A673 (cell line): ENCODE measurements around the gene TSEN2. TPM values are rescaled to one million over a fixed set of nuclear protein-coding genes. Genes with fewer than 3 reads are reported as not detected.

Experiments used
- BruUV-seq: library from RNA; stranded (reverse); fragments of 400-500 nt; replicated peaks from 2 replicates; lab custom pipeline; 2021; lab: Mats Ljungman, UMichigan
- CTCF ChIA-PET: fragments of 300-600 bp; sonication (Branson Sonifier 250); formaldehyde crosslinking; loops from one replicate; lab custom pipeline; 2022; ENCODE audit warnings: antibody characterized with exemption; lab: Charles Lee
- POLR2A ChIA-PET: fragments of 300-600 bp; sonication (Branson Sonifier 250); formaldehyde crosslinking; loops from one replicate; lab custom pipeline; 2022; ENCODE audit warnings: antibody characterized with exemption; ENCODE audit not compliant: low non-redundant PET; lab: Charles Lee
- DNase-seq: peaks from one replicate; pipeline ENCODE4 v3.0.0-alpha.2; 2015; ENCODE audit warnings: low spot score
- H3K27ac ChIP-seq: fragments of 200-600 bp; sonication (generic); 2 replicates; pipeline ENCODE4 v1.5.1; 2016; ENCODE audit warnings: mixed run types, low read depth, mild to moderate bottlenecking, mixed read lengths, antibody characterized with exemption, low read length; ENCODE audit not compliant: poor library complexity, severe bottlenecking
- H3K27me3 ChIP-seq: fragments of 200-600 bp; sonication (generic); replicated peaks from 2 replicates; pipeline ENCODE4 v1.6.1; 2017; ENCODE audit warnings: mixed run types, low read depth, mild to moderate bottlenecking, mixed read lengths, antibody characterized with exemption, low read length; ENCODE audit not compliant: insufficient read depth, poor library complexity
- H3K36me3 ChIP-seq: fragments of 200-600 bp; sonication (generic); 2 replicates; pipeline ENCODE4 v1.6.1; 2016; ENCODE audit warnings: mixed run types, mild to moderate bottlenecking, mixed read lengths, antibody characterized with exemption, low read length; ENCODE audit not compliant: insufficient read depth, poor library complexity, severe bottlenecking
- H3K4me1 ChIP-seq: fragments of 200-600 bp; sonication (generic); 2 replicates; pipeline ENCODE4 v1.6.1; 2017; ENCODE audit warnings: mixed run types, mild to moderate bottlenecking, mixed read lengths, antibody characterized with exemption, low read length; ENCODE audit not compliant: insufficient read depth, poor library complexity, severe bottlenecking
- H3K4me3 ChIP-seq: fragments of 200-600 bp; sonication (generic); 2 replicates; pipeline ENCODE4 v1.5.1; 2016; ENCODE audit warnings: low read depth, mixed run types, mild to moderate bottlenecking, mixed read lengths, low read length; ENCODE audit not compliant: poor library complexity, severe bottlenecking
- H3K9me3 ChIP-seq: fragments of 200-600 bp; sonication (generic); 2 replicates; pipeline ENCODE4 v1.6.1; 2016; ENCODE audit warnings: mixed run types, low read depth, mild to moderate bottlenecking, mixed read lengths, antibody characterized with exemption, low read length; ENCODE audit not compliant: poor library complexity, severe bottlenecking
- CTCF ChIP-seq: fragments of 300-800, 200-600 bp; sonication (generic); conservative IDR thresholded peaks from 2 replicates; pipeline ENCODE4 v1.5.1; 2017; ENCODE audit warnings: low read depth, mild to moderate bottlenecking, antibody characterized with exemption, low read length, moderate library complexity, mixed read lengths
- EZH2 ChIP-seq: fragments of 200-600 bp; sonication (generic); IDR thresholded peaks from 2 replicates; pipeline ENCODE4 v1.6.1; 2017; ENCODE audit warnings: borderline replicate concordance, low read depth, mild to moderate bottlenecking, mixed read lengths, antibody characterized with exemption, low read length; ENCODE audit not compliant: poor library complexity, severe bottlenecking
- intact Hi-C: fragments of 100-400 bp; cut with micrococcal nuclease; formaldehyde crosslinking; loops from one replicate; pipeline ENCODE4 v1.10.0; 2022; ENCODE audit not compliant: unreplicated experiment
- total RNA-seq: library from RNA; stranded (reverse); gene quantifications from 2 replicates; pipeline ENCODE4 v1.2.3, GENCODE V29; 2021

Gene TSEN2
- total RNA-seq, 1 experiment from 2014 or later: 34.5 TPM

GRCh38 chr3:12544652-12545472 is 60.6 kb downstream of the TSEN2 start:
- no peaks in the 10 kb centered on the region for H3K36me3 ChIP-seq
- TF ChIP-seq CTCF (no peak), EZH2 (no peak)
- H3K4me3 ChIP-seq: no peak overlapping the region
- H3K4me1 ChIP-seq: no peaks in the 10 kb centered on the region
- DNase-seq: no peak
- POLR2A ChIA-PET: no interaction called here
- no peaks in the 10 kb centered on the region for H3K27me3 ChIP-seq
- intact Hi-C loops: no loop called here
- CTCF ChIA-PET: no interaction called here
- BruUV-seq: no TSS peak
- no peaks in the 10 kb centered on the region for H3K9me3 ChIP-seq
- H3K27ac ChIP-seq: no peak overlapping the region

DNA sequence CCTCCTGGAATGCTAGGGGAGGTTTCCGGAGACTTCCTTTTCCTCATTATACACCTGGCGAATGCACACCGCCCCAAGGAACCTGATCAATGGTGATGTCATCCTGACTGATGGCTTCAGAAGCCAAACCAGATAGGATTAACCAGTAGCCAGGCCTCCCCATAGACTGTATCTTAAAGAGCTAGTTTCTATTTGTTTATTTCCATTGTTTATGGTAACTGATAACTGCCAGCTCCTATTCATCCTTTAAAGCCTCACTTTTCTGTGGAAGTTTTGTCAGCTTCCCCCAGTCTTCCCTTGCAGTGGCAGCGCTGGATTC is 61.2 kb downstream of the TSEN2 start, which contains the start of gene MKRN2OS:
Gene MKRN2OS (minus strand): TSS at position 27 of the 319 bp plus-strand sequence. CDS start 35 bp downstream, outside the sequence.
- no peak for DNase-seq
- no peak within 1 kb of the TSS for H3K4me3 ChIP-seq
- H3K36me3 ChIP-seq: no peaks in the 10 kb centered on the region
- ChIA-PET POLR2A (no interaction called here), CTCF (no interaction called here)
- no peaks in the 10 kb centered on the region for H3K4me1 ChIP-seq
- H3K27ac ChIP-seq: no peak within 1 kb of the TSS
- no TSS peak for BruUV-seq
- H3K27me3 ChIP-seq: no peaks in the 10 kb centered on the region
- intact Hi-C loops: no loop called here
- H3K9me3 ChIP-seq: no peaks in the 10 kb centered on the region
- no peak for TF ChIP-seq EZH2

DNA sequence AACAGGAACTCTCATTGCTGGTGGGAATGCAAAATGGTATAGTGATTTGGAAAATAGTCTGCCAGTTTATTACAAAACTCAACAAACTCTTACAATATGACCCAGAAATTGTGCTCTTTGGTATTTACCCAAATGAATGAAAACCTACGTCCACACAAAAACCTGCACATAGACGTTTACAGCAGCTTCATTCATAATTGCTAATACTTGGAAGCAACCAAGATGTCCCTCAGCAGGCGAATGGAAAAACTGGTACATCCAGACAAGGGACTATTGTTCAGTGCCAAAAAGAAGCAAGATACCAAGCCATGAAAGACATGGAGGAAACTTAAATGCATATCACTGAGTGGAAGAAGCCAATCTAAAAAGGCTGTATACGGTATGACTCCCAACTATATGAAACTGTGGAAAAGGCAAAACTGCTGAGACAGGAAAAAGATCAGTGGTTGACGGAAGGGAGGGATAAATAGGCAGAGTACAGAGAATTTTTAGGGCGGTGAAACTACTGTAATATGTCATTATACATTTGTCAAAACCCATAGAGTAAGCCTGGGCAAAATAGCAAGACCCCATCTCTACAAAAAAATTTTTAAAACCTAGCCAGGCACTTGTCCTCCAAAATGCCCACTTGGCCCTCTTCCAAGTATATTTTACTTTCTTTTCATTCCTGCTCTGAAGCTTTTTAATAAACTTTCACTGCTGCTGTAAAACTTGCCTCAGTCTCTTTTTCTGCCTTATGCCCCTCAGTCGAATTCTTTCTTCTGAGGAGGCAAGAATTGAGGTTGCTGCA is 65.9 kb downstream of the TSEN2 start:
- POLR2A ChIA-PET: no interaction called here
- TF ChIP-seq CTCF (no peak), EZH2 (no peak)
- Histone ChIP-seq H3K4me3 (no peak overlapping the region), H3K4me1 (no peaks in the 10 kb centered on the region), H3K9me3 (no peaks in the 10 kb centered on the region), H3K27me3 (no peaks in the 10 kb centered on the region), H3K27ac (no peak overlapping the region), H3K36me3 (no peaks in the 10 kb centered on the region)
- DNase-seq: no peak
- BruUV-seq: no TSS peak
- CTCF ChIA-PET: no interaction called here
- intact Hi-C loops: no loop called here
